Measurements from ENCODE around the gene LAYN. TPM values are rescaled to one million over a fixed set of nuclear protein-coding genes. Genes with fewer than 3 reads are reported as not detected.
A peak's percentile ranks its signal among the peaks of the same experiment; 100 is the strongest.

LAYN gene
- total RNA-seq, 1 donor = 48.7 TPM

DNA sequence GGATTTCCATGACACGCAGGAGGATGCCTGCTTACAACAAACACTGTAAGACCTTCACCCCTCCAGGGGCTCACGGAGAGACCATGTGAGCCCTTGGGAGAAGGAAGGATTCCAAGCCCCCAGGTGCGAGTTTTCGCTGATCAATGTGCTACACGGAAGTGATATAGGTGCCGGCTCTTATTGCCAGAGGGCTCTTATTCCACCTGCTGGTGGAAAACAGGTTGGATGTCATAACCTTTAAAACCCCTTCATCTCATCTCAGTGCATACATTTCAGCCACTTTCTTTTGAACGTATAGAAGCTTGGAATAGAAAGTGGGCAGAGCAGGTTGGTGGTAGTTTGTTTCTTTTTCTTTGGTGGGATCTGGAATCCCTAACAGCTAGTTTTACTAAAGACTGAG is 25.8 kb downstream of the LAYN start:
- no peak overlapping the region for H3K4me3 ChIP-seq (ENCODE audit: low read depth, low read length)
- TF ChIP-seq, protein P1, sequence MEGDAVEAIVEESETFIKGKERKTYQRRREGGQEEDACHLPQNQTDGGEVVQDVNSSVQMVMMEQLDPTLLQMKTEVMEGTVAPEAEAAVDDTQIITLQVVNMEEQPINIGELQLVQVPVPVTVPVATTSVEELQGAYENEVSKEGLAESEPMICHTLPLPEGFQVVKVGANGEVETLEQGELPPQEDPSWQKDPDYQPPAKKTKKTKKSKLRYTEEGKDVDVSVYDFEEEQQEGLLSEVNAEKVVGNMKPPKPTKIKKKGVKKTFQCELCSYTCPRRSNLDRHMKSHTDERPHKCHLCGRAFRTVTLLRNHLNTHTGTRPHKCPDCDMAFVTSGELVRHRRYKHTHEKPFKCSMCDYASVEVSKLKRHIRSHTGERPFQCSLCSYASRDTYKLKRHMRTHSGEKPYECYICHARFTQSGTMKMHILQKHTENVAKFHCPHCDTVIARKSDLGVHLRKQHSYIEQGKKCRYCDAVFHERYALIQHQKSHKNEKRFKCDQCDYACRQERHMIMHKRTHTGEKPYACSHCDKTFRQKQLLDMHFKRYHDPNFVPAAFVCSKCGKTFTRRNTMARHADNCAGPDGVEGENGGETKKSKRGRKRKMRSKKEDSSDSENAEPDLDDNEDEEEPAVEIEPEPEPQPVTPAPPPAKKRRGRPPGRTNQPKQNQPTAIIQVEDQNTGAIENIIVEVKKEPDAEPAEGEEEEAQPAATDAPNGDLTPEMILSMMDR (IDR thresholded peaks at IDR 0.05; ENCODE audit: insufficient read depth, low read length) = no peak
- DNase-seq (ENCODE audit: low read depth) = no peak

DNA sequence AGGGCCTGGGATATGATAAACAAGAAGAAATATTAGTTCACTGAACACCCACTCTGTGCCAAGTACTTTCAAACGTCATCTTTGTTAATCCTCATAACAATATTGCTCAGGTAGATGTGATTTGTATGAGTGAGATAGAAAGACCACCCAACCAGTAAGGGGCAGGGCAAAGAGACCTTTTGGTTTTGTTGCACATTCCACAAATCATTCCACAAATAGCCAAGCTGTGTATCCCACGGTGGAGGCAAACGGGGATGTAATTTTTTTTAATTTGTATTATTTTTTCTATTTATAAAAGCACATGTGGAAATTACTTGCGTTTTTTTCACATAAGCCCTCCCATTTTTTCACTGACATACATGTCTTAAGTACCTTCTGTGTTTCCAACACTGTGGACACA is 29.0 kb downstream of the LAYN start:
- DNase-seq (ENCODE audit: low read depth) = no peak
- TF ChIP-seq, protein P1 (IDR thresholded peaks at IDR 0.05; ENCODE audit: insufficient read depth, low read length) = no peak
- no peak overlapping the region for H3K4me3 ChIP-seq (ENCODE audit: low read depth, low read length)

DNA sequence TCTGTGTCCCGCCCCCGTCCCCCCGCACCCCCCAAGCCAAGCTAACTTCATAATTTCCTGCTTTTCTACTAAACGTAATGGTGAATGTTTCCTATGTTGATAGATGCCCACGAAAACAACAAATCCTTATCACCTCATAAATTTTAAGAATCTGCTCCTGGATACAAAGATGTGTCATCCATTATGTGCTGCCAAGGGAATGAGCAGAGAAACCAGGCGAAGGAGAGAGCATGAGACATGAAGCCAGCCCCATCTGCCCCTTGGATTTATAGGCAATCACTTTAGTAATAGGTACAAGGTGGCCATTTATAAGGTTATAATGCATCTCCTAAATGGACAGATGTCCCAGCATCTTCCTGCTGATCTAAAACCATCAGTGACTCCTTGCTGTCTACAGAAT is 30.3 kb downstream of the LAYN start:
- TF ChIP-seq, protein P1 (IDR thresholded peaks at IDR 0.05; ENCODE audit: insufficient read depth, low read length) = no peak
- H3K4me3 ChIP-seq (ENCODE audit: low read depth, low read length) = no peak overlapping the region
- no peak for DNase-seq (ENCODE audit: low read depth)

DNA sequence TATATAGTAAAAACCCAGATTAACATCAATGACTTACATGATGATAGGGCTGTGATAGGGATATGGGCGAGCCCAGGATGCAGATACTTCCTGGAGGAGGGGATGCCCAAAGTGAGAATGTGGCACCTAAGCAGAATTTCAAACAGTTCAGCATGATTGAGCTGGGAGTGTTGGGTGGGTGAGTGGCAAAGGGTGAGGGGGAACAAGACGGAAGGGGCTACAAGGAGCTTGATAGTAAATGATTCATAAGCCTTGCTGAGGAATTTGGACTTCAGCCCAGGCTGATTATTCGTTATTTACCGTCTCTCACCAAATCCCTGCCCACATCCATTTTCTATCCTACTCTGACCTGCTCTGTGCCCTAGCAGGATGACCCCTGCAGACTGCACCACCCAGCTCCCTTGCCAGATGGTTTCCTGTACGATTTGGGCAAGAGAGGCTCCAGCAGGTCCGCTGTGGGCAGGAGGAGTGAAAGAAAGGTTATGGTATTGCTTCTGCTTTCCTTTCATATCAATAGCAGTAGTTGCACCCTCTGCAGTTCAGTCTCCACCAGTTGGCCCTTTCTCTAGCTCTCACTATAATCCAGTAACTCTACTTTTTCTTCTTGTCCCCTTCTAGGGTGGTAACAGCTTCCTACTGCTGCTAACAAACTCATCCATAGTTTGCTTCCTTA is 31.4 kb downstream of the LAYN start:
- no peak overlapping the region for H3K4me3 ChIP-seq (ENCODE audit: low read depth, low read length)
- TF ChIP-seq, protein P1 (IDR thresholded peaks at IDR 0.05; ENCODE audit: insufficient read depth, low read length) = no peak
- DNase-seq (ENCODE audit: low read depth) = peak; percentile 32

DNA sequence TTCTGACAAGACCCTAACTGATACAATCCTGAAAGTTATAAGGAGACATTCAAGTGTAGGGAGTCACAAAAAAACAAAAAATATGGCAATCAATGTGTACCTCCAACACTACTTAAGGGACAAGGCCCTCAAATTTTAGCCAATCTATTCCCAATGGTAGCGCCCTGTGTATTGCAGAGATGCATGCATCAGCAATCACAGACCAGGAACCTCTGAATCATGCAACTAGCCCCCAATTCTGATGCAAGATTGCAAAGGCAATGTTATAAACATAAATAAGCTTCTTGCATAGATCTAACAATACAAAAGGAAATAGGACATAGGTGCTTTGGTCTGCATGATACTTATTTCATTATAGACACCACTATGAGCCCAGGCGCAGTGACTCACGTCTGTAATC is 32.1 kb downstream of the LAYN start:
- no peak overlapping the region for H3K4me3 ChIP-seq (ENCODE audit: low read depth, low read length)
- no peak for DNase-seq (ENCODE audit: low read depth)
- TF ChIP-seq, protein P1 (IDR thresholded peaks at IDR 0.05; ENCODE audit: insufficient read depth, low read length) = no peak

DNA sequence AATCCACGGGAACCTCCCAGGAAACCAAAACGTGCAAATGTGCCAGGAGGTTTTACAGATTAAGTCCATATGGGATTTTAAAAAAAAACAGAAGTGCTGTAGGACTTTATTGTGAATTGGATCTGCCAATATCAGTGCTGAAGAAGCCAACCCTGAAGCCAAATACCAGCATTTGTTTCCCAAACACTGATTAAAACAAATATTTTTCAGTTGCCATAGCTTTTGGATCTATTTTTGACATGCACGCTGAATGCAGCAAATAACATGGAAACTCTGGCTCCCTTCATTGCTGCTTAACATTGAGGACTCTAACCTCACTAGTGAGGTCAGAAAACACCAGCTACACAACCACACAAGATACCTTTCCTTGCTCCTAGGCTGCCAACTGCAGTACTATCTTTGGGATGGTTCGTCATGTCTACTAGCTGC is 33.3 kb downstream of the LAYN start:
- no peak overlapping the region for H3K4me3 ChIP-seq (ENCODE audit: low read depth, low read length)
- TF ChIP-seq, protein P1 (IDR thresholded peaks at IDR 0.05; ENCODE audit: insufficient read depth, low read length) = no peak
- peak; percentile 57 for DNase-seq (ENCODE audit: low read depth)
